ENCODE results near the gene USP30.

The USP30 gene

DNA sequence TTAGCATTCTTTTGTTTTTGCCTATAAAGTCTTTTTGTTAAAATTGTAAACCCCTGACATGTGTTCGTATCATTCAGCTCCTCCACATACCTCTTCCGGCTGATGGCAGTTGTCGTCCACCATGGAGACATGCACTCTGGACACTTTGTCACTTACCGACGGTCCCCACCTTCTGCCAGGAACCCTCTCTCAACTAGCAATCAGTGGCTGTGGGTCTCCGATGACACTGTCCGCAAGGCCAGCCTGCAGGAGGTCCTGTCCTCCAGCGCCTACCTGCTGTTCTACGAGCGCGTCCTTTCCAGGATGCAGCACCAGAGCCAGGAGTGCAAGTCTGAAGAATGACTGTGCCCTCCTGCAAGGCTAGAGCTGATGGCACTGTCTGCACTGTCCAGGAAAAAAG lies 33.2 kb downstream of the USP30 start:
- H3K9ac ChIP-seq (ENCODE audit: low read length): no peak overlapping the region
- no peaks in the 10 kb centered on the region for H3K4me1 ChIP-seq (ENCODE audit: insufficient read depth, low read length)
- no peaks in the 10 kb centered on the region for H3K27me3 ChIP-seq (ENCODE audit: control insufficient read depth in 1 of 2, insufficient read depth in 2 of 2, low read length in 2 of 2)
- H3K4me3 ChIP-seq (ENCODE audit: low read depth in 1 of 2, low read length in 2 of 2): no peak overlapping the region
- no peaks in the 10 kb centered on the region for H3K9me3 ChIP-seq (ENCODE audit: low read length)
- no peak overlapping the region for H3K27ac ChIP-seq (ENCODE audit: low read depth, low read length)
- H3K36me3 ChIP-seq (ENCODE audit: insufficient read depth, low read length): peaks cover 77% of the 10 kb centered on the region

DNA sequence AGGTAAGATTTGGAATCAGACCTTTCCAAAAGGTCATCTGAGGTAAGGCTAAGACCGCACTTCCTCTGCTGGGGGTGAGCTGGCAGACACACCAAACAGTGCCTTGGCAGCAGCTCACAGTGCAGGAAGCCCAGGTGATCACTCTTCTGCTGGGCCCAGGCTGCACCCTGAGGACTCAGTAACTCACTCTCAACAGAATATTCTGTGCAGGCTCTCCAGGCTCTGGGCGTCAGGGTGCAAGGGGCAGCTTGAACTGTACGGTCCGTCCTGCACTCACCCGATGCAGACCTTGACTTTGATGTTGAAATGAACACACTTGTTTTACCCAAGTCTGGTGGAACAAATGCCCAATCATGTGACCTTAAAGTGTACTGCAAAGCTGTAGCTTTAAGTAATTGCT lies 34.9 kb downstream of the USP30 start:
- no peak overlapping the region for H3K9ac ChIP-seq (ENCODE audit: low read length)
- no peaks in the 10 kb centered on the region for H3K9me3 ChIP-seq (ENCODE audit: low read length)
- H3K27me3 ChIP-seq (ENCODE audit: control insufficient read depth in 1 of 2, insufficient read depth in 2 of 2, low read length in 2 of 2): no peaks in the 10 kb centered on the region
- peaks cover 65% of the 10 kb centered on the region for H3K36me3 ChIP-seq (ENCODE audit: insufficient read depth, low read length)
- no peak overlapping the region for H3K27ac ChIP-seq (ENCODE audit: low read depth, low read length)
- H3K4me1 ChIP-seq (ENCODE audit: insufficient read depth, low read length): peaks cover 8% of the 10 kb centered on the region
- no peak overlapping the region for H3K4me3 ChIP-seq (ENCODE audit: low read depth in 1 of 2, low read length in 2 of 2)

DNA sequence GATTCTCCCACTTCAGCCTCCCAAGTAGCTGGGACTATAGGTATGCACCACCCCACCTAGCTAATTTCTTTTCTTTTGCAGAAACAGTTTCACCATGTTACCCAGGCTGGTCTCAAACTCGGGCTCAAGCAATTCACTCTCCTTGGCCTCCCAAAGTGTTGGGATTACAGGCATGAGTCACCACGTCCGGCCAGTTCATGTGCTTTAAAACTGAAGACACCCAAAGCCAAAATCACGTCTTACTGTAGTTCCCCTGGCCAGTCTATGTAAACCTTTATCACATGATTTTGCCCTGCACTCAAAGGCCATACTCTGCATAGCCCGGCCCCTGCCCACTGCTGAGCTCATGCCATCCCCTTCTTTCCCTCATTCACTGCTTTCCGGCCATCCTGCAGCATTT lies 36.4 kb downstream of the USP30 start:
- Histone ChIP-seq H3K9me3 (ENCODE audit: low read length) (no peaks in the 10 kb centered on the region), H3K27ac (ENCODE audit: low read depth, low read length) (no peak overlapping the region), H3K27me3 (ENCODE audit: control insufficient read depth in 1 of 2, insufficient read depth in 2 of 2, low read length in 2 of 2) (no peaks in the 10 kb centered on the region), H3K36me3 (ENCODE audit: insufficient read depth, low read length) (peaks cover 49% of the 10 kb centered on the region), H3K4me3 (ENCODE audit: low read depth in 1 of 2, low read length in 2 of 2) (no peak overlapping the region), H3K9ac (ENCODE audit: low read length) (no peak overlapping the region), H3K4me1 (ENCODE audit: insufficient read depth, low read length) (peaks cover 16% of the 10 kb centered on the region)

DNA sequence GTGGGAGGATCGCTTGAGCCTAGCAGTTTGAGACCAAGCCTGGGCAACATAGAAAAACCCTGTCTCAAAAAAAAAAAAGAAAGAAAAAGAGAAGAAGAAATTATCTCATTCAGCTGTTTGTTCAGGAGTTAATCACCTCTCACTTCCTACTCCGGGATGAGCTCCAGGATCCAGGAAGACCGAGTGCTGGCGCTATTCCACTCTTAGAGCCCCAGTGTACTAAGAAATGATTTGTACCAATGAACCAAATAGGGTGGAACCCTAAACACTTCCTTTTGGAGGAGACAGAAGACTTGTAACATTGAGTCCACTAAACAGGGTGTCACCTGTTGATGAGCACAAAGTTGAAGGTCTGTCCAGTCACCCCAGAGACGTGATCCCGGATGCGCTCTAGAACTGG lies 37.3 kb downstream of the USP30 start:
- H3K27me3 ChIP-seq (ENCODE audit: control insufficient read depth in 1 of 2, insufficient read depth in 2 of 2, low read length in 2 of 2): no peaks in the 10 kb centered on the region
- H3K27ac ChIP-seq (ENCODE audit: low read depth, low read length): no peak overlapping the region
- H3K4me3 ChIP-seq (ENCODE audit: low read depth in 1 of 2, low read length in 2 of 2): no peak overlapping the region
- H3K9ac ChIP-seq (ENCODE audit: low read length): no peak overlapping the region
- H3K36me3 ChIP-seq (ENCODE audit: insufficient read depth, low read length): peaks cover 40% of the 10 kb centered on the region
- peaks cover 16% of the 10 kb centered on the region for H3K4me1 ChIP-seq (ENCODE audit: insufficient read depth, low read length)
- H3K9me3 ChIP-seq (ENCODE audit: low read length): no peaks in the 10 kb centered on the region

DNA sequence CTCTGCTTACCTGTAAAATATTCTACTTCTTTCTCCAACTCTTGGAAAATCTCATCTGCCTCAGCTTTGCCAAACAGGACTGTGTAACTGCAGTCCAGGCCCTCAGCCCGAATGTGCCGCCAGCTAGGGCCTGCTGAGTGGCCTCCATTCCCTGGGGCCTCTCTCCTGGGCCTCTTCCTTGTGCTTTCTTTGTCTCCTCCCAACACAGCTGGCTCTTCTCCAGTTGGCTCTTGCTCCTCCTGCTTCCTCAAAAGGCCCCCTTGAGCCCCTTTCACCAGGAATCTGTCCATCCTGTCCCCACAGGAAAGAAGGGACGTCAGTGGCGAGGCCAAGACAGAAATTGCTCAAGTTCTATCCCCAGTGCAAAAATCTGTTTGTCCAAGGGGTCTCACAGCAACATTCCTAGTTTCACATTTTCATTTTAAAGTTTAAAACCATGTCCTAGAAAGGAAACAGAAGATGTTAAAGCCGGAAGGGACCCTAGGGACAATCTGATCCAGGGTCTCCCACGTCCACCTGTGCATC lies 40.2 kb downstream of the USP30 start:
- Histone ChIP-seq H3K4me1 (ENCODE audit: insufficient read depth, low read length) (peaks cover 22% of the 10 kb centered on the region), H3K27me3 (ENCODE audit: control insufficient read depth in 1 of 2, insufficient read depth in 2 of 2, low read length in 2 of 2) (no peaks in the 10 kb centered on the region), H3K36me3 (ENCODE audit: insufficient read depth, low read length) (peaks cover 18% of the 10 kb centered on the region), H3K9ac (ENCODE audit: low read length) (peak overlapping the region; percentile 45), H3K4me3 (ENCODE audit: low read depth in 1 of 2, low read length in 2 of 2) (peak overlapping the region; percentile 47 to 85), H3K27ac (ENCODE audit: low read depth, low read length) (peak overlapping the region; percentile 69), H3K9me3 (ENCODE audit: low read length) (no peaks in the 10 kb centered on the region)

DNA sequence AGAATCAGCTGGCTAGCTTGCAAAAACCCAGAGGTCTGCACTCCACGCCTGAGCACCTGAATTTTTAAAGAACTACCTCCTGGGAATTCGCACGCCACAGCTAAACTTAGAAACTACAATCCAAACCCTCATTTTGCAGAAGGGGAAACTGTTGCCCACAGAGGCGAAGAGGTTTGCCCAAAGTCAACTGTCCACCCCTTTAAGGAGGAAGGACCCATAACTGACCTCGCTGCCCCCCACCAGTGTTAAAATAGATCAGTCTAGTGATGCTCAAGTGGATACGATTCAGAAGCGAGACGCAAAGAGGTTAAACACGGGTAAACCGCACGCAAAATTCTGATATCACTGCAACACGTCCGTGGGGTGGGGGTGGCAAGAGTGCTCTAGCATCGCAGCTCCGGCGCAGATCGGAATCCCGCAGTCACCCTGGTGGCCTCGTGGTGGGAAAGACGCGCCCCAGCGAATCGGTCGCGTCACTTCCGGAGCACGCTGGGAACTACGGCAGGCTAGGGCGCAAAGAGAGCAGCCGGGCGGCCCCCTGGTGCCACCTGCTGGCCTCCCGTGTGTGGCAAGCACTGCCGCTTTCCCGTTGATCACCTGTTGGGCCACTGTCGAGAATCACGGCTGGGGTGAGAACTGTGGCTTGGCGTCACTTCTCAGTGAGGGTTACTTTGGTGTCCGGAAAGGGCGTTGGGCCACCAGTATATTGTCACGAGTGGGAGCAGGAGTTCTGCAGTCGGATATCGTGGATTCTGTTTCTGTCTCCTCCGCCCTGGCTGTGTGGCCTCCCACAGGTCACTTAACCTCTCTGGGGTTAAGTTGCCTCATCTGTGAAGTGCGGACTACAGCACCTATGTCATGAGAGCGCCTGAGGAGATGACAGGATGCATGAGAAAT lies 40.9 kb downstream of the USP30 start, which contains the start of gene ALKBH2:
ALKBH2 (minus strand) TSS at position 451 of the 897 bp plus-strand sequence. CDS start 686 bp downstream, outside the sequence.
- H3K27me3 ChIP-seq (ENCODE audit: control insufficient read depth in 1 of 2, insufficient read depth in 2 of 2, low read length in 2 of 2): no peaks in the 10 kb centered on the region
- no peaks in the 10 kb centered on the region for H3K9me3 ChIP-seq (ENCODE audit: low read length)
- peak within 1 kb of the TSS; percentile 45 for H3K9ac ChIP-seq (ENCODE audit: low read length)
- H3K36me3 ChIP-seq (ENCODE audit: insufficient read depth, low read length): peaks cover 16% of the 10 kb centered on the region
- H3K4me1 ChIP-seq (ENCODE audit: insufficient read depth, low read length): peaks cover 22% of the 10 kb centered on the region
- peak within 1 kb of the TSS; percentile 47 to 85 for H3K4me3 ChIP-seq (ENCODE audit: low read depth in 1 of 2, low read length in 2 of 2)
- H3K27ac ChIP-seq (ENCODE audit: low read depth, low read length): peak within 1 kb of the TSS; percentile 69

DNA sequence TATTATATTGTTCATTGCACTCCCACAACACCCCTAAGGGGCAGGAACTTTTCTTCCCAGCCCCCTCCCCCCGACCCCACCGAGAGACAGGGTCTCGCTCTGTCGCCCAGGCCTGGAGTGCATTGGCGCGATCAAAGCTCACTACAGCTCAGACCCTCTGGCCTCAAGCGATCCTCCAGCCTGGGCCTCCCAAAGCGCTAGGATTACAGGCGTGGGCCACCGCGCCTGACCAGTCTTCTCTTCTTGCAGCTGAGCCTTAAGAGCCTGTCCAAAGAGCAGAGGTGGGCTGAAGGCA lies 44.7 kb downstream of the USP30 start:
- no peak overlapping the region for H3K27ac ChIP-seq (ENCODE audit: low read depth, low read length)
- no peaks in the 10 kb centered on the region for H3K9me3 ChIP-seq (ENCODE audit: low read length)
- no peak overlapping the region for H3K4me3 ChIP-seq (ENCODE audit: low read depth in 1 of 2, low read length in 2 of 2)
- no peaks in the 10 kb centered on the region for H3K27me3 ChIP-seq (ENCODE audit: control insufficient read depth in 1 of 2, insufficient read depth in 2 of 2, low read length in 2 of 2)
- H3K9ac ChIP-seq (ENCODE audit: low read length): no peak overlapping the region
- H3K36me3 ChIP-seq (ENCODE audit: insufficient read depth, low read length): peaks cover 20% of the 10 kb centered on the region
- H3K4me1 ChIP-seq (ENCODE audit: insufficient read depth, low read length): peaks cover 36% of the 10 kb centered on the region

DNA sequence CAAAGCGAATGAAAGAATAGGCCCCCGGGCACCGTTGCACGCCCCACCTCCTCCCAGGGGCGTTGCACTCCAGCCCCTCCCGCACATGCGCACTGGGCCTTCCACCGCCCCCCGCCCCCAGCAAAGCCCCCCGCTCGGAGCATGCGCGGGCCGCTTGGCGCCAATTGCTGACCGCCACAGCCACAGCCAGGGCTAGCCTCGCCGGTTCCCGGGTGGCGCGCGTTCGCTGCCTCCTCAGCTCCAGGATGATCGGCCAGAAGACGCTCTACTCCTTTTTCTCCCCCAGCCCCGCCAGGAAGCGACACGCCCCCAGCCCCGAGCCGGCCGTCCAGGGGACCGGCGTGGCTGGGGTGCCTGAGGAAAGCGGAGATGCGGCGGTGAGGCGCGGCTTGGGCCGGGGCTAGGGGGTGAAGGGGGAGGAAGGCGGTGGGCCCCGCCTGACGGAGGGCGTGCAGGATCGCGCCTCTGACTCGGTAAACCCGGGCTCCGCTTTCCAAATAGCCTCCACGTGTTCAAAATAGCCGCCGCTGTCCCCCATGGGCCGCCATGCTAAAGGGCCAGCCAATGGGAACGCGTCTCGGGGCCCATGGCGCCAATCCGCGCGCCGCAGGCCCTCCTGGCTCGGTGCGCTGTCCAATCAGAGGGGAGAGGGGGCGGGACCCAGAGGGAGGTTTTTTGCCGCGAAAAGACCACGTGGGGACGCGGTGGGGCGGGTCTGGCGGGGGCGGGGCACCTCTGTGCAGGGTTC lies 45.2 kb downstream of the USP30 start, which contains the start of gene UNG:
UNG (plus strand) TSS at position 163 of the 748 bp plus-strand sequence; CDS start at position 246, 83 bp downstream.
- Histone ChIP-seq H3K36me3 (ENCODE audit: insufficient read depth, low read length) (peaks cover 26% of the 10 kb centered on the region), H3K9me3 (ENCODE audit: low read length) (no peaks in the 10 kb centered on the region), H3K4me1 (ENCODE audit: insufficient read depth, low read length) (peaks cover 31% of the 10 kb centered on the region), H3K4me3 (ENCODE audit: low read depth in 1 of 2, low read length in 2 of 2) (peak within 1 kb of the TSS; percentile 58 to 77), H3K9ac (ENCODE audit: low read length) (peak within 1 kb of the TSS; percentile 57), H3K27me3 (ENCODE audit: control insufficient read depth in 1 of 2, insufficient read depth in 2 of 2, low read length in 2 of 2) (no peaks in the 10 kb centered on the region), H3K27ac (ENCODE audit: low read depth, low read length) (peak within 1 kb of the TSS; percentile 95)

DNA sequence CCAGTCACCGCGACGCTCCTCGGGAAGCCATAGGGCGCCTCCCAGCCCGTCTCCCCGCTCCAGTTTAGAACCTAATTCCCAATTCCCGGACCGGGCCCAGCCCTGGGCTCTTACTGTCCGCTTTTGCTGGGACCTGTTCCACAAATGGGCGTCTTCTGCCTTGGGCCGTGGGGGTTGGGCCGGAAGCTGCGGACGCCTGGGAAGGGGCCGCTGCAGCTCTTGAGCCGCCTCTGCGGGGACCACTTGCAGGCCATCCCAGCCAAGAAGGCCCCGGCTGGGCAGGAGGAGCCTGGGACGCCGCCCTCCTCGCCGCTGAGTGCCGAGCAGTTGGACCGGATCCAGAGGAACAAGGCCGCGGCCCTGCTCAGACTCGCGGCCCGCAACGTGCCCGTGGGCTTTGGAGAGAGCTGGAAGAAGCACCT lies 45.8 kb downstream of the USP30 start:
- H3K27me3 ChIP-seq (ENCODE audit: control insufficient read depth in 1 of 2, insufficient read depth in 2 of 2, low read length in 2 of 2): no peaks in the 10 kb centered on the region
- H3K27ac ChIP-seq (ENCODE audit: low read depth, low read length): peak overlapping the region; percentile 95
- peak overlapping the region; percentile 58 to 77 for H3K4me3 ChIP-seq (ENCODE audit: low read depth in 1 of 2, low read length in 2 of 2)
- H3K9me3 ChIP-seq (ENCODE audit: low read length): no peaks in the 10 kb centered on the region
- H3K4me1 ChIP-seq (ENCODE audit: insufficient read depth, low read length): peaks cover 26% of the 10 kb centered on the region
- peak overlapping the region; percentile 57 for H3K9ac ChIP-seq (ENCODE audit: low read length)
- peaks cover 31% of the 10 kb centered on the region for H3K36me3 ChIP-seq (ENCODE audit: insufficient read depth, low read length)

DNA sequence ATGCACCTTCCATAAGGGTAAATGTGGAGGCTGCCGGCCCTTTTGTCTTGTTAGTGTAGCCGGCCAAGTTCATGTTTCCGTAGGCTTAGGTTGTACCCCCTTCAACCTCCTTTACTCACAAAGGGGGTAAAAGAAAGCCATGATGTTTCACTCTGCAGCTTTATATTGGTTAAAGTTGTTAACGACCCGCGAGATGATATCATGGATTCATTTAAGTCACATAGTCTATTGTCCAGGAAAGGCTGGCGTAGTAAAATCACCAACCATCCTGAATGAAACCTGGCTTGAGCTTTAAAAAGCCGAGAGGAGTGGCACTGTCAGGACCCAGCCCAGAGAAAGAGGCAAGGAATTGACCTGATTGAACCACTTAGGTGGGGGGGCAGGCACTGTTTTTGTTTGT lies 46.3 kb downstream of the USP30 start:
- Histone ChIP-seq H3K27me3 (ENCODE audit: control insufficient read depth in 1 of 2, insufficient read depth in 2 of 2, low read length in 2 of 2) (no peaks in the 10 kb centered on the region), H3K9ac (ENCODE audit: low read length) (peak overlapping the region; percentile 57), H3K9me3 (ENCODE audit: low read length) (no peaks in the 10 kb centered on the region), H3K4me1 (ENCODE audit: insufficient read depth, low read length) (peaks cover 26% of the 10 kb centered on the region), H3K36me3 (ENCODE audit: insufficient read depth, low read length) (peaks cover 36% of the 10 kb centered on the region), H3K4me3 (ENCODE audit: low read depth in 1 of 2, low read length in 2 of 2) (peak overlapping the region; percentile 58 to 77), H3K27ac (ENCODE audit: low read depth, low read length) (peak overlapping the region; percentile 95)

DNA sequence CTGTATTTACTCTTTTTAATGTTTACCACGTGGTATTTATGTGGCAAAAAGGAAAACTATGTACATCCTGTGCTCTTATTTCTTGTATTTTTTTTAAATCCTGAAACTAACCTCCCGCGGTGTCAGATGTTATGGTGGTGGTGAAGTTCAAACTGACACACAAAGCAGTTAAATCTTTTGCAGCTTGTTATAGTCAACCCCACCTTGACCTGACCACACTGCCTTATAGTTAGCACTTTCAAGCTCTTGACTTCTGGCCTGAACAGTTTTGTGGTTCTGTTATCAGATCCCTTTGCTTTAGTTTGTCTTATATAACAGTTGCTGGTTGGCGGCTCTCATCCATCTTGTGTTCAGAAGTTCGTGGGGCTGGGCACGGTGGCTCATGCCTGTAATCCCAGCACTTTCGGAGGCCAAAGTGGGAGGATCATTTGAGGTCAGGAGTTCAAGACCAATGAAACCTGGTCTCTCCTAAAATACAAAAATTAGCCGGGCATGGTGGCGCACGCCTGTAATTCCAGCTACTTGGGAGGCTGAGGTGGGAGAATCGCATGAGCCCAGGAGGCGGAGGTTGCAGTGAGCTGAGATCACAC lies 47.1 kb downstream of the USP30 start:
- H3K4me1 ChIP-seq (ENCODE audit: insufficient read depth, low read length): peaks cover 26% of the 10 kb centered on the region
- H3K27ac ChIP-seq (ENCODE audit: low read depth, low read length): peak overlapping the region; percentile 55
- peak overlapping the region in 1 of 2 donors; percentile 58 for H3K4me3 ChIP-seq (ENCODE audit: low read depth in 1 of 2, low read length in 2 of 2)
- peak overlapping the region; percentile 57 for H3K9ac ChIP-seq (ENCODE audit: low read length)
- no peaks in the 10 kb centered on the region for H3K27me3 ChIP-seq (ENCODE audit: control insufficient read depth in 1 of 2, insufficient read depth in 2 of 2, low read length in 2 of 2)
- no peaks in the 10 kb centered on the region for H3K9me3 ChIP-seq (ENCODE audit: low read length)
- peaks cover 43% of the 10 kb centered on the region for H3K36me3 ChIP-seq (ENCODE audit: insufficient read depth, low read length)
